HG03135 (cell line): ENCODE results near the gene LCOR.

Experiments
- ATAC-seq: cut with Tn5 transposase; IDR thresholded peaks from one replicate; pipeline ENCODE4 v1.9.1; 2021; ENCODE audit warnings: mild to moderate bottlenecking, moderate library complexity; ENCODE audit not compliant: unreplicated experiment

The LCOR gene

DNA sequence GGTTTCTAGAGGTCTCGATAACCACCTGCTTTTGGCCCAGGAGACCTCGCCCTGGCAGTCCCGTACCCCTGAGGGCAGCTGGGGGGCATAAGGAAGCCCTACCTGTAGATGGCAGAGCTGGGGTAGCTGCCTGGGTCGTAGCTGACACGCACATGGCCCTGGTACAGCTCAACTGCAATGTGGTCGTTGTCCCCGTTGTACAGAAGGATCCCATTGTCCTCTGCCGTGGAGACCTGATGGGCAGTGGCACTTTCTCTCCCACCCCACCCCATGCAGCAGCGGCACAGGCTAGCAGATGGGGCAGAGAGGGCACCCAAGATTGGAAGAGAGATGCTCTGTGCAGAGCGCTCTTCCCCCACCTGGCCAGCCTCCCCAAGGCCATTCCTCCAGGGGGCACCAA lies 172.5 kb downstream of the LCOR start:
- ATAC-seq, result no peak

DNA sequence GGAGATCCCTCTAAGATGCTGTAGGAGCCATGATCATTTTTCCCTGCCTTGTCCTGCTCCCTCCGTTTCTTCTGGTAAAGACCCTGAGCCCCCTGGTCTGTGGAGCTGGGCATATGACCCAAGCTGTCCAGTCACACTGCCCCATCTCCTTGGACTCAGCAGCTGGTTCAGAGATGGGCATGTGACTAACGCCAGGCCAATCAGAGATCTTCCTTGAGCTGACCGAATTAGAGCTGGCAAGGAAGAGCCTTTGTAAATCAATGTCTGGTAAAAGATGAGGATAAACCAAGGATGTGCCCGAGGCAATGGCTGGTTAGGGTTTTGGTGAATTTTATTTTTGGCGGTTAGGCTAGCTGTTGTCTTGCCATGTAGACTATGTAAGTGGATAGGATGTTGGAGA lies 173.3 kb downstream of the LCOR start:
- no peak for ATAC-seq

DNA sequence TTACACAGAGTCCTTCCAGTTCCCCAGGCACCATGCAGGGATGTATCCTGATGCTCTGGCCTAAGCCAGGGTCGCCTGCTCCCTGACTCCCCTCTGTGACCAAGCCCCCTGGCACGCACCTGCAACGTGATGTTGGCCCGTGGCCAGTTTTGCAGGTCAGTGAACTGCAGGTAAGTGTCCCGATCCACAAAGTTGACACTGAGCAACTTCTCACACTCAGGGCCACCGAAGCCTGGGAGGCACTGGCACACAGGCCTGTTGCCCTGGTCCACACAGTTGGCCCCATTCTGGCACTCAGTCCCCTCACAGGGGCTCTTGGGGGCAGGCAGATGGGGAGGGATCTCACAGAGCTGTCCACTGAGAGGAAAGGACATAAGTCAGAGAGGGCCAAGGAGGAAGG lies 174.3 kb downstream of the LCOR start:
- no peak for ATAC-seq

DNA sequence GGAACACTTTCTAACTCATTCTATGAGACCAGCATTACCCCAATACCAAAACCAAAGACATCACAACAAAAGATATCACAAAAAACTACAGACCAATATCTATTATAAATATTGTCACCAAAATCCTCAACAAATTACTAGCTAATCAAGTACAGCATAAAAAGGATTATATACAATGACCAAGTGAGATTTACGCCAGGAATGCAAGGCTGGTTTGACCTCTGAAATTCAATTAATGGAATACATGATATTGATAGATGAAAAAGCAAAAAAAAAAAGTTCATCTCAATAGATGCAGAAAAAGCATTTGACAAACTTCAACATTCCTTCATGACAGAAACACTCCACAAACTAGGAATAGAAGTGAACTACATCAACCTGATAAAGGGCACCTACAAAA lies 175.3 kb downstream of the LCOR start:
- no peak for ATAC-seq

DNA sequence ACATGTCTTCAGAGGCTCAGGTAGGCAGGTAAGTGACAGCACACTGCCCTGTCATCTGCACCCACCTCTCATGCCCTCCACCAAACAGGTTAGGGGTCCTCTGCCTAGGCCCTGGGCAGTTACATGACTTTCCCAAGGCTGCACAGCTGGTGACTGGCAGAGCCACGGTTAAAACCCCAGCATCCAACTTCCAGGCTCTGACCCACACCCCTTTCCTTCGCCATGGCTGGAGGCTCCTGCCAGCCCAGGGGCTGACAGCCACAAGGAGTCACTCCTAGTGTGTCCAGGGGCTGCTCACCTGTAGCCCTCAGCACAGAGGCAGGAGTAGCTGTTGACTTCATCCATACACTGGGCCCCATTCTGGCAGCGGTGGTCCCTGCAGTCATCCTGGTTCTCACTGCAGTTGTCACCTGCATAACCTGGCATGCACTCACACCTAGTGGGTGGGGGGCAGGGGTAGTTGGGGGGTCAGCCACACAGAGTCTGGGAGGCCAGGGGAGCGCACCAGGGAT lies 178.7 kb downstream of the LCOR start:
- no peak for ATAC-seq

DNA sequence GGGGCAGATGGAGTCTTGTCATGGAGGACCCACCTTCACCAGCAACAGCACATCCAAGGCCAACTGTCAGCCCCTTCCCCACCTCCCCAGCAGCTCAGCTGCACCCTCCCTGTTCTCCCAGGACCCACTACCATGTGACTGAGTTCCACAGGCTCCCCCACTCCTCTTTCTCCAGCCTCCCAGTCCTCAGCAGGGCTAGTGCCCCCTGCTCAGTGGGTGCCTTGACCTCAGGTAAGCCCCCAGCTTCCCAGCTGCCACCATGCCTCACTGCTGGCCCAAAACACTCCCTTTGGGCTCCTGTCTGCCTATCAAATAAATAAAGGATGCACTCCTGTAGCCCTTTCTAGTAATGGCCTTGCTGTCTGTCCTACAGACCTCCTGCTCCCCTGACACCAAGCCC lies 179.3 kb downstream of the LCOR start:
- no peak for ATAC-seq

DNA sequence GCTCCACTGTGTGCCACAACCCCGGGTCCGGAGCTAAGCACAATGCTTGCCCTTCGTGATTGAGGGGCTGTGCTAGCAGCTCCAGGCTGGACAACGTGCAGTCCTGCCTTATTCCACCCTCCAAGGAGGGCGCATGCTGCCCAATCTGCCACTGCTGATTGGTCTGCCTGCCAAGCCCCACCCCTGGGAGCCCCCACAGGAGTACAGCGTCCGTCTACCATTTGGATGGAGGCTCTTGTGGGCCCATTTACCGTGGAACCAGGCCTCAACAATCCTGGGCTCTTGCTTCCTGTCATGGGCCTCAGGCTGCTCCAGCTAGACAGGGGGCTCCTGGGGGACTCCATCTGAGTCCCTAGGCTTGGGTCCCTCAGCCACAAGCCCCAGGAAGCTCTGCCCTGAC lies 180.4 kb downstream of the LCOR start:
- ATAC-seq, result no peak

DNA sequence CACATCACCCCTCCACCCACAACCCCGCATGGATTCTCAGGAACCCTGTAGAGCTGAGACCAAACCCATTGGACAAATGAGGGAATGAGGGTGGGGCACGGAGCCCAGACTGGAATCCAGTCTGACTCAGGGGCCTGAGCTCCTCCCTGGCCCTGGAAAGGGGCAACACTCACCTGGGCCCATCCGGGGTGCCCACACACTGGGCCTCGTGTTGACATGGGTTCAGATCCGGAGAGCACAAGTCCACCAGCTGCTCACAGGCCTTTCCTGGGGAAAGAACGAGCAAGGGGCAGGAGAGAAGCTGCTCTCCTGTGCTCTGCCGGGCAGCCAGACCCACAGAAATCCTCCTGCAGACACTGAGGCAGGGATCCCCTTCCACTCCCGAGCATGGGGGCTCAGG lies 181.5 kb downstream of the LCOR start:
- ATAC-seq, result no peak

DNA sequence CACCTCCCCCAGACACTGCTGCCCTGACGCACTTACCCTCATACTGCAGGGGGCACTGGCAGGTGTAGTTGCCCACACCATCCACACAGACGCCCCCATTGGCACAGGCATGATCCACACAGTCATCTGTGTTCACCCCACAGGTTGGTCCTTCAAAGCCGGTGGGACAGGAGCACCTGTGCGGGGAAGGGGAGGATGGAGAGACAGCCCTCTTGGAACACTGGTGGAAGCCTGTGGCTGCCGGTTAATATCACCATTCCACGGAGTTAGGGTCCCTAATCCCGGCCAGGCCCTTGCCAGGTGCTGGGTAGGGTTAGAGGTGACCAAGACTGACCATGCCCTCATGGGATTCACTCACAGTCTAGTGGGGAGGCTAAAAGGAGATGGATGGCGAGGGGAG lies 181.9 kb downstream of the LCOR start:
- ATAC-seq, result no peak

DNA sequence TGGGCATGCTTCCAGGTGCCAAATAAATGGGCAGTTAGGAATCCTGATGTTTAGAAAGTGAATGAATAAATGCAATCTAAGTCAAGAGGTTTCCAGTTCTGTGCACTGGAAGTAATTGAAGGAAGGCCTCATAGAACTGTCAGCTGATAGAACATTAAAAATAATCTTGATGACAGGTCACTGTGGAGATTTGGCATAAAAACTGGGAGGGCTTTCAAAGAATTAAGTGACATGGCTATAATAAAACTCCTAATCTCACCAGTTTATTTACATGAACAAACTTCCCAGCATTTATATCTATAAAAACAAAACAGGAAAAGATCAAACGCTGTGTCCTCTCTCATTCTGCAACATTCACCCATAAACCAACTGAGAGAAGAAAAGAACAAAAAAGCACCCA lies 183.1 kb downstream of the LCOR start:
- no peak for ATAC-seq

DNA sequence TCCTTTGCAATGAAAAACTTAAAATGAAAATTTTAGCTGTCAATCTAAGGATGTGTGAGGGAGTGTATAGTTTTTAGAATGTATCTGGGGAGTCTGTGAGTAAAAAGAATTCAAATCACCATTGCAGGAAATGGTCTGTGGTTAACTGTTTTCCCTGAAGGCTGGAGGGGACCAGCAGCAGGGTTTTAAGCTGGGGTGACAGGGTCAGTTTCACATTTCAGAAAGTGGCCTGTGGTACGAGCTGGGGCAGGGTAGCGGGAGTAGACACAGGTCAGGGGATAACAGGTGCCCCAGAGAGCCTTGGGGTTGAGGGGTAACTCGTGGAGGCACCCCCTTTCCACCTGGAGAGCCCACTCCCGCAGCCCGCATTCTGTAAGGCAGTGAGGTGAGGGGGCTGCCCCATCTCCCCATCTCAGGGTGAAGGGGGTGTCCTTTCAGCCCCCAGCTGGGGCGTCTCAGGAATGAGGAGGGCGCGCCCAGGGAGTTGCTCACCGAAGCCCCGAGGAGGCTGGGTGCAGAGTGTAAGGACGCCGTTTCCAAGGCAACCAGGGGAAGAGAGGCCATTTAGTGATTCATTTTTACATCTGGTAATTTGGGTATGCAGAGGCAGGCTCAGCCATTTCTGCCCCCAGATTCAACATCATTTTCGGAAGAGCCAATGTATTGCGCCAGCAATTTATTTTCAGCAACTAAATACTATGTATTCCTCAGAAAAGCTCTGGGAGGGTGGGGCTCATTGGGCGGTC lies 184.8 kb downstream of the LCOR start:
- peak; percentile 73 for ATAC-seq

DNA sequence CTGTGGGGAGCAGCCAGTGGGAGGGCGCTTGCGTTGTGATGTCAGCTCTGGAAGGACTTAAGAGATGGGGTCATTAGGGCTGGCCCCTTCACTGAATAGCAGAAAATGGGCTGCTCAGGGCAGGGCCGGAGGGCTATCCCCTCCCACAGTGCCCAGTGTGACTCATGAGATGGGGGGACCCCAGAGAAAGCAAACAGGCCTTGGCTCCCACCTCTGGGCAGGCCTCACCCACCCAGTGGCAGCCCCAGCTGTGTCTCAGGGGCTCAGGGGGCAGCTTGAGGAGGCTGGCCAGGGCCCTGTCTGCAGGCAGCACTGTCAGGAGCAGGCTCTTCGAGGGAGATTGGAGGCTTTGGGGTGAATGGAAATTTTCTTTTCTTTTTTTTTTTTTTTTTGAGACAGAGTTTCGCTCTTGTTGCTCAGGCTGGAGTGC lies 185.4 kb downstream of the LCOR start:
- peak; percentile 6 for ATAC-seq

DNA sequence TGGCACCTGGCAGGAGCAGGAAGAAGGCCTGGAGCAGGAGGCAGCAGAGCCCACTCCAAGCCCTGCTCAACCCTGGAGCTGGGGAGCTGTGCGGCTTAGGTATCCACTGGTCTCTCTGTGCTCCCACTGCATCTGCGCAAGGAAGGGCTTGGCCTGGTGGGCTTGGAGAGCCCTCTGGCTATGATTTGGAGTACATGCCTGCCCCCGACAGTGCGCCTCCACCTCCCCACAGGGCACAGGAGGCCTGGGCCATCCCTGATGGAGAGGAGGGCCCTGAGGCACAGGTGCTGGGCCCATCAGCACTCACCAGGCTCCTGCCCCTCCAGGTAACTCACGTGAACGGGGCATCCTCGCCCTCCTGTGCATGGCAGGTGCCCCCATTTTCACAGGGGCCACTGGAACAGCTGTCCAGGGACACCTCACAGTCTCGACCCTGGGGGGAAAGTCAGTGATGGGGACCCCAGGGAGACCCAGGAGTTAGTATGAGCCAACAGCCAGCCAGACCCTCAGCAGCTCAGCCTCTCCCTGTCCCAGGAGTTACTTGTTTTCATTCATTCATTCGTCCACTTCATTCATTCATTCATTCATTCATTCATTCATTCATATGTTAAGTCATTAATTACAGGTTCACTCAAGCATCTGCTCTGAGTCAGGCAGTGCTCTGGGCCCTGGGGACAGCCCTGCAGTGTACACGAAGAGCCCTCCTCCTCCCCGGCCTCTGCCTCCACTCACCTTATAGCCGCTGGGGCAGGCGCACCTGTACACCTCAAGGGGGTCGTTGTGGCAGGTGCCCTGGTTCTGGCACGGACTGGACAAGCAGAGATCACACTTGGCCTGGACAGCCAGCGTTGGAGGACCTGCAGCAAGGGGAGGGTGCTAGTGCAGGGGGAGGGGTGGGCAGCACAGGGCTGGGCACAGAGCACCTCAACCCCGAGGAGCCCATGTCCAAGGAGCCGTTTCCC lies 186.4 kb downstream of the LCOR start:
- no peak for ATAC-seq

DNA sequence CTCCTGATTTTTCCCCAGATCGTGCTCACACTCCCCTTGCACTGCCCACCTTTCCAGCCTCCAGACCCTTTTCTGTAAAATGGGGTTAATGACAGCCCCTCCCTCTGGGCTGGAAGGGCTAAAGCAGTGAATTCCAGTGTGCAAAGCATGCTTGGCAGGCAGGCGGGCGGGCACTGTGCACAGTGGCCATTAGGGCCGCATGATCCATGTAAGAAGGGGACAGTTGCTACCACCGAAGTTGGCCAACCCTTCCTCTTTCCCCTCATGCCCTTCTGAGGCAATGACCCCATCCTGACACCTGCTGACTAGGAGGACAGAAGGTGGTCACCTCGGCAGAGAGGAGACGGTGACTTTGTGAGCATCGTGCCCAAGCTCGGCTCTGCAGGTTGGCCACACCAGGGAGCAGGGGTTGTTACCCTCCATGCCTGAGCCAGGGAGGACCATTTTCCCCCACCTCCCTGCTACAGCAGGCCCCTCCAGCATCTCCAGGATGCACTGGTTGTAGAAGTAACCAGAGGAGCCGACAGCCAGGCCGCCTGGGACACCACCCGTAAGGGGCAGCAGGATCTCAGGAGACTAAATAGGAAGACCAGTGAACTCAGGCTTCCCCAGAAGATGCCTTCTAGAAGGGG lies 187.2 kb downstream of the LCOR start:
- ATAC-seq, result no peak

DNA sequence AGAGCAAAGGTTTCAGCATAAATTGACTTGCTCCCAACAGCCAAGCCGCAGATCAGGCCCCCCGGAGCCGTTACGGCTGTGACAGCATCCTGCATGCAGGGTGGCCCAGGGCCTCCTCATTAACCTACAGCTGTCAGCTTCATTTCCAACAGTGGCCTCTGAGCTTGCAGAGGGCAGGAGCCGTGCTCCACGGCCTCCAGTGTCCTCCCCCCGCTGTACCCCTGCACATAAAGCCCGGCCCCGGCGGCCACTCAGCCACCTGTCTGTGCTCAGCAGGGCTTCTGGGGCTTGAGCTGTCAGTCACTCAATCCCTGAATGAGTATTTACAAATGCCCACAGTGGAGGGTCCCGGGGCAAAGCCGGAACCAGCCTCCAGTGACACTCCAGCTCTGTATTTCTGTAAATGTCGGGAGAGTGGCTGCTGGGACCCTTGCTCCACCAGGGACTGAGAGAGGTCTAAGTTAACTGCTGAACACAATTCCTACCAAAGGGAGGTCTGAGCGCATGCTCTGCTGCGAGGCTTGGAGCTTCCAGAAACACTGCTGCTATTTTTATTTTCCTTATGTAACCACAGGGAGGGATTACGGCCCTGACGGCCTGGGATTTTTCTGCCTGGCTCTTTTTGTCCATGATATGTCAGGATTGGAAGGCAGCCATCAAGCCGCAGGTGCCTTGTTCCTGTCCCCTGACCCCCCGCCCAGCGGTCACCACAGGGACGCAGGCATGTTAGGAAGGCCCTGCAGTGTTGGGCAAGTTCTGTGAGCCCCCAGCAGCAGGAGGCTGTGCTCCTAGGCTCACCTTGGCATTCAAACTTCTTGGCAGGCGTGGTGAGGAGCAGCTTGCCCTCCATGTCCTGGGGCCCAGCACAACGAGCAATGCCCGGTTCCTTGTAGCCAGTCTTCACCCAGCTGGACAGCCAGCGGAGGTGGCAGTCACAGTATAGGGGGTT lies 188.6 kb downstream of the LCOR start:
- no peak for ATAC-seq

DNA sequence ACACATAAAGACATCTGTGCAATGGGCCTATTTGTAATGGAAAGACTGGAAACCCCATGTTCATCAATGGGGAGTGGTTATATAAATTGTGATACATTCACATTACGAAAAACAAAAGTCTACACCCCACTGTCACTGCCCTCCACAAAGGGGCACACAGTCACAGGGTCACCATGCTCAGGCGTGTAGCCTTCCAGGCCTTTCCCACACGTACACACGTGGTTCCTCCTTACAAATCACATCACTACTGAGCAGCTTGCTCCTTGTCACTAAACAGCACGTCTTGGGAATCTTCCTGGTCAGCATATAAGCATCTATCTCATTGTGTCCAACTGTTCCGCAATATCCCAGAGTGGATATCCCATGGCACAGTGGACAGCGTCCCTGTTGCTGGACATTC lies 190.5 kb downstream of the LCOR start:
- no peak for ATAC-seq

DNA sequence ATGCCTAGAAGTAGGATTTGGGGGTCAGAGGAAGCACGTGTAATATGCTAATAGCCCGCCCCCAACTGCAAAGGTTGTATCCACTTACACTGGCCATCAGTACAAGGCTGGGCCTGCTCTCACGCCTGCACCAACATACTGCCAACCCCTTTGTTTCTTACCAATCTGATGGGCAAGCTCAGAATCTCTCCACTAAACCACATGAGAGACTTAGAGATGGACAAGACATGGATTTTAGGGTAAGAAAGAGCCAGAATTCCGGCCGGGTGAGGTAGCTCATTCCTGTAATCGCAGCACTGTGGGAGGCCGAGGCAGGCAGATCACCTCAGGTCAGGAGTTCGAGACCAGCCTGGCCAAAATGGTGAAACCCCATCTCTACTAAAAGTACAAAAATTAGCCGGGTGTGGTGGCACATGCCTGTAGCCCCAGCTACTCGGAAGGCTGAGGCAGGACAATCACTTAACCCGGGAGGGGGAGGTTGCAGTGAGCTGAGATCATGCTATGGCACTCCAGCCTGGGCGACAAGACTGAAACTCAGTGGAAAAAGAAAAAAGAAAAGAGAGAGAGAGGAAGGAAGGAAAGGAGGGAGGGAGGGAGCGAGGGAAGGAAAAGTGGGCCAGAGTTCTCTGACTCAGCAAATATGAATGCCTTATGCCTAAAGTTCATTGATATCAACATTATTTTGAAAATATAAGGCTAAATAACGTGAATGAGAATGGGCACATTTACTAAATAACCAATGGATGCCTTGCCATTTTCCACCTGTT lies 191.5 kb downstream of the LCOR start:
- no peak for ATAC-seq

DNA sequence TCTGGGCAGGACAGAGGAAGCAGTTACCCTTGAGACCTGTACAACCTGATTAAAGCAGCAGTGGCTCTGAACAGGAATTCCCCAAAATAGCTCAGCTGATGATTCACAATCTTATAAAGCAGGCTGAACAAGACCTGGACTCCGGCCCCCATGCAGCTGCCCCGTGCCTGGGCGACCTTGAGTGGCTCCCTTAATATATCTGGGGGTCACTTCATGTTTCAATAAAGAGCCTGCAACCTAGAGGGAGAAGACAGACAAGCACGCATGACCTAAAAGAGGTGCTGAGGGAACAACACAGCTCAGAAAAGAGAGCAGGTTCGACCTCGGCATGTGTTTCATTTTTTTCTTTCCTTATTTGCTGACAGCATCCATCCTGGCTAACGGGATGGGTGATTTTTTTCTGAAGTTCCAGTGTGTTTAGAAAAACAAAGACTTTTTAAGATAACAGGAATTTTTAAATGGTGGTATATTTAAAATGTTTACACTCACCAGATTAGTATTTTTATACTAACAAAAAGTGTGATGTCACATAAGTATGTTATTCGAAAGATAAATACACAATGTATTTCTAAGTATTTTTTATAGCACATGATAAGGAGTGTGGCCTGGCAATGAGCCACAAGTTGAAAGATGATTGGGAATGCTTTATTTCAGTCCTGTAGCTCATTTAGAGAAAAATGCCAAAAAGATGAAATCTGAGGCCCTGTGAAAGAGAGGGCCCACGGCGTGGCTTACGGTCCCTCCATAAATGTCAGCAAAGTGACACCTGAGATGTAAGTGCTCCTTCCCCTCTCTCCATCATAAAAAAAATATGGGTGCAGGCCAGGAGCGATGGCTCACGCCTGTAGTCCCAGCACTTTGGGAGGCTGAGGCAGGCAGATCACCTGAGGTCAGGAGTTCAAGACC lies 192.3 kb downstream of the LCOR start:
- no peak for ATAC-seq
